SK-N-SH (cell line): Measurements from ENCODE around the gene PPP2R5C.

Experiments used
- EP300 ChIP-seq, 2 experiments: IDR thresholded peaks; 2 replicates each; pipeline versions ENCODE4 v1.4.0 to v1.6.1; 2012; ENCODE audit warnings: borderline replicate concordance in 1 of 2, low read depth in 1 of 2, low read length in 1 of 2
- FOXM1 ChIP-seq: IDR thresholded peaks from 2 replicates; pipeline ENCODE4 v1.4.0; 2012; ENCODE audit warnings: low read depth, mild to moderate bottlenecking
- RAD21 ChIP-seq: IDR thresholded peaks from 2 replicates; pipeline ENCODE4 v1.6.1; 2012; ENCODE audit warnings: mild to moderate bottlenecking, low read length
- RFX5 ChIP-seq: IDR thresholded peaks from 2 replicates; pipeline ENCODE4 v1.6.1; 2012; ENCODE audit warnings: mild to moderate bottlenecking, improper control_type of control experiment, low read length
- RXRA ChIP-seq: IDR thresholded peaks from 2 replicates; pipeline ENCODE4 v1.4.0; 2012; ENCODE audit warnings: low read depth, mild to moderate bottlenecking, borderline replicate concordance
- YY1 ChIP-seq: IDR thresholded peaks from 2 replicates; pipeline ENCODE4 v1.4.0; 2012; ENCODE audit warnings: low read depth, mild to moderate bottlenecking
- TF ChIP-seq, protein P1 (sequence below): fragments of 200-600 bp; sonication (generic); IDR thresholded peaks from 2 replicates; pipeline ENCODE4 v1.6.1; 2017; ENCODE audit warnings: antibody characterized with exemption, mild to moderate bottlenecking, moderate library complexity
- TF ChIP-seq, protein P2 (sequence below): IDR thresholded peaks from 2 replicates; pipeline ENCODE4 v1.4.0; 2012; ENCODE audit warnings: low read depth, borderline replicate concordance
- TF ChIP-seq, protein P3 (sequence below): IDR thresholded peaks from 2 replicates; pipeline ENCODE4 v1.6.1; 2012; ENCODE audit warnings: mild to moderate bottlenecking, low read depth, low read length, moderate library complexity

DNA sequence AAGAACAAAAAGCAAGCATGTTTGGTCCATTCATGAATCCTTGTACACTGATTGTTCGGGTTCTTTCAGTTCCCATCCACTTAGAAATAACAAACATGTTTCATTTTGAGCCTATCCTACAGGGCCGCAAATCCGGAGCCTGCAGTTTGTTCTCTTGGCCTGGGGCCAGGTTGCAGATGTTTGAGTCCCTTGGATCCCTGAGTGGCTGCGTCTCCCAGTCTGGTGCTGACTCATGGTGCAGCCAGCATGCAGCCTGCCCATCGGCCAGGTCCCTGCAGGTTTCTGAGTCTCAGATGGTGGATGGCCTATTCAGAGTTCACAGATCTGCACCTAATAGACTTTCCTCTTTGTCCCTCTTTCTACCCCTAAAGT, 201.0 kb downstream of the PPP2R5C start:
- TF ChIP-seq, protein P1, sequence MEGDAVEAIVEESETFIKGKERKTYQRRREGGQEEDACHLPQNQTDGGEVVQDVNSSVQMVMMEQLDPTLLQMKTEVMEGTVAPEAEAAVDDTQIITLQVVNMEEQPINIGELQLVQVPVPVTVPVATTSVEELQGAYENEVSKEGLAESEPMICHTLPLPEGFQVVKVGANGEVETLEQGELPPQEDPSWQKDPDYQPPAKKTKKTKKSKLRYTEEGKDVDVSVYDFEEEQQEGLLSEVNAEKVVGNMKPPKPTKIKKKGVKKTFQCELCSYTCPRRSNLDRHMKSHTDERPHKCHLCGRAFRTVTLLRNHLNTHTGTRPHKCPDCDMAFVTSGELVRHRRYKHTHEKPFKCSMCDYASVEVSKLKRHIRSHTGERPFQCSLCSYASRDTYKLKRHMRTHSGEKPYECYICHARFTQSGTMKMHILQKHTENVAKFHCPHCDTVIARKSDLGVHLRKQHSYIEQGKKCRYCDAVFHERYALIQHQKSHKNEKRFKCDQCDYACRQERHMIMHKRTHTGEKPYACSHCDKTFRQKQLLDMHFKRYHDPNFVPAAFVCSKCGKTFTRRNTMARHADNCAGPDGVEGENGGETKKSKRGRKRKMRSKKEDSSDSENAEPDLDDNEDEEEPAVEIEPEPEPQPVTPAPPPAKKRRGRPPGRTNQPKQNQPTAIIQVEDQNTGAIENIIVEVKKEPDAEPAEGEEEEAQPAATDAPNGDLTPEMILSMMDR, result no peak
- TF ChIP-seq FOXM1 (no peak), RXRA (no peak), YY1 (no peak), EP300 (IDR thresholded peaks at IDR 0.05; ENCODE audit: borderline replicate concordance in 1 of 2, low read depth in 1 of 2, low read length in 1 of 2) (no peak; a peak in 1 of 4 replicates), RAD21 (no peak; the same call in 1 of the 2 replicates), RFX5 (no peak)
- TF ChIP-seq, protein P2, sequence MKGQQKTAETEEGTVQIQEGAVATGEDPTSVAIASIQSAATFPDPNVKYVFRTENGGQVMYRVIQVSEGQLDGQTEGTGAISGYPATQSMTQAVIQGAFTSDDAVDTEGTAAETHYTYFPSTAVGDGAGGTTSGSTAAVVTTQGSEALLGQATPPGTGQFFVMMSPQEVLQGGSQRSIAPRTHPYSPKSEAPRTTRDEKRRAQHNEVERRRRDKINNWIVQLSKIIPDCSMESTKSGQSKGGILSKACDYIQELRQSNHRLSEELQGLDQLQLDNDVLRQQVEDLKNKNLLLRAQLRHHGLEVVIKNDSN, result no peak
- TF ChIP-seq, protein P3, sequence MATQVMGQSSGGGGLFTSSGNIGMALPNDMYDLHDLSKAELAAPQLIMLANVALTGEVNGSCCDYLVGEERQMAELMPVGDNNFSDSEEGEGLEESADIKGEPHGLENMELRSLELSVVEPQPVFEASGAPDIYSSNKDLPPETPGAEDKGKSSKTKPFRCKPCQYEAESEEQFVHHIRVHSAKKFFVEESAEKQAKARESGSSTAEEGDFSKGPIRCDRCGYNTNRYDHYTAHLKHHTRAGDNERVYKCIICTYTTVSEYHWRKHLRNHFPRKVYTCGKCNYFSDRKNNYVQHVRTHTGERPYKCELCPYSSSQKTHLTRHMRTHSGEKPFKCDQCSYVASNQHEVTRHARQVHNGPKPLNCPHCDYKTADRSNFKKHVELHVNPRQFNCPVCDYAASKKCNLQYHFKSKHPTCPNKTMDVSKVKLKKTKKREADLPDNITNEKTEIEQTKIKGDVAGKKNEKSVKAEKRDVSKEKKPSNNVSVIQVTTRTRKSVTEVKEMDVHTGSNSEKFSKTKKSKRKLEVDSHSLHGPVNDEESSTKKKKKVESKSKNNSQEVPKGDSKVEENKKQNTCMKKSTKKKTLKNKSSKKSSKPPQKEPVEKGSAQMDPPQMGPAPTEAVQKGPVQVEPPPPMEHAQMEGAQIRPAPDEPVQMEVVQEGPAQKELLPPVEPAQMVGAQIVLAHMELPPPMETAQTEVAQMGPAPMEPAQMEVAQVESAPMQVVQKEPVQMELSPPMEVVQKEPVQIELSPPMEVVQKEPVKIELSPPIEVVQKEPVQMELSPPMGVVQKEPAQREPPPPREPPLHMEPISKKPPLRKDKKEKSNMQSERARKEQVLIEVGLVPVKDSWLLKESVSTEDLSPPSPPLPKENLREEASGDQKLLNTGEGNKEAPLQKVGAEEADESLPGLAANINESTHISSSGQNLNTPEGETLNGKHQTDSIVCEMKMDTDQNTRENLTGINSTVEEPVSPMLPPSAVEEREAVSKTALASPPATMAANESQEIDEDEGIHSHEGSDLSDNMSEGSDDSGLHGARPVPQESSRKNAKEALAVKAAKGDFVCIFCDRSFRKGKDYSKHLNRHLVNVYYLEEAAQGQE, result no peak
